Measurements from ENCODE around the gene DCP1A. TPM values are rescaled to one million over a fixed set of nuclear protein-coding genes. Genes with fewer than 3 reads are reported as not detected.

DCP1A gene
- total and polyA plus RNA-seq, 2 of the 13 experiments (the other 11 are each of a cell fraction or from before 2014, with no cell fraction given), result 14.2 to 41.2 TPM

- TF ChIP-seq CBX5 (CRISPR knock-in tag; IDR thresholded peaks at IDR 0.05; ENCODE audit: borderline replicate concordance) (no peak), ZNF513 (CRISPR knock-in tag; conservative IDR thresholded peaks at IDR 0.05) (no peak), HNF1B (CRISPR knock-in tag; IDR thresholded peaks at IDR 0.05) (no peak), TCF7L2 (IDR thresholded peaks at IDR 0.05; ENCODE audit: low read depth, low read length) (no peak), ZBTB21 (CRISPR knock-in tag; IDR thresholded peaks at IDR 0.05) (no peak), STAT6 (CRISPR knock-in tag; IDR thresholded peaks at IDR 0.05; ENCODE audit: borderline replicate concordance) (no peak), BORCS8-MEF2B (CRISPR knock-in tag; IDR thresholded peaks at IDR 0.05) (no peak), REPIN1 (CRISPR knock-in tag; IDR thresholded peaks at IDR 0.05; ENCODE audit: borderline replicate concordance, low read depth) (no peak), ZSCAN20 (CRISPR knock-in tag; IDR thresholded peaks at IDR 0.05; ENCODE audit: borderline replicate concordance) (no peak), THRA (CRISPR knock-in tag; IDR thresholded peaks at IDR 0.05; ENCODE audit: borderline replicate concordance) (no peak), RBM39 (IDR thresholded peaks at IDR 0.05; ENCODE audit: low read depth, low read length, poor library complexity, severe bottlenecking) (no peak), ZNF20 (CRISPR knock-in tag; IDR thresholded peaks at IDR 0.05) (no peak), ZGPAT (CRISPR knock-in tag; IDR thresholded peaks at IDR 0.05) (0 out of 2 replicates have a peak, but pooled peaks have one; percentile 11), SRSF4 (IDR thresholded peaks at IDR 0.05; ENCODE audit: low read depth, low read length, poor library complexity, severe bottlenecking) (no peak), ARNT (IDR thresholded peaks at IDR 0.05) (no peak), ZNF7 (CRISPR knock-in tag; IDR thresholded peaks at IDR 0.05) (no peak), ZNF512 (CRISPR knock-in tag; IDR thresholded peaks at IDR 0.05) (no peak), SAP130 (CRISPR knock-in tag; IDR thresholded peaks at IDR 0.05; ENCODE audit: low read depth) (peak; percentile 34; the same call in 1 of the 2 replicates)
Measured at GRCh38 chr3:53259427-53260259, 87.7 kb downstream of the DCP1A start (continued).
